Neural progenitor cell (in vitro differentiated cells): ENCODE measurements around the gene TPM3. TPM values are rescaled to one million over a fixed set of nuclear protein-coding genes. Genes with fewer than 3 reads are reported as not detected.

Experiments used
- DNase-seq: peaks from one replicate; pipeline ENCODE4 v3.0.0-alpha.2; 2016; ENCODE audit warnings: low spot score
- H2AFZ ChIP-seq: fragments of 200-600 bp; sonication (generic); replicated peaks from 2 replicates; pipeline ENCODE4 v1.6.1; 2016; ENCODE audit warnings: antibody characterized with exemption
- H3F3A ChIP-seq: fragments of 200-600 bp; sonication (generic); 2 replicates; pipeline ENCODE4 v1.6.1; 2016; ENCODE audit warnings: antibody characterized with exemption, low read depth
- H3K27ac ChIP-seq: fragments of 200-600 bp; sonication (generic); 2 replicates; pipeline ENCODE4 v1.5.1; 2016; ENCODE audit warnings: mild to moderate bottlenecking
- H3K27me3 ChIP-seq: fragments of 200-600 bp; sonication (generic); 2 replicates; pipeline ENCODE4 v1.6.1; 2016; ENCODE audit warnings: mild to moderate bottlenecking, moderate library complexity
- H3K36me3 ChIP-seq: fragments of 200-600 bp; sonication (generic); 2 replicates; pipeline ENCODE4 v1.5.1; 2016
- H3K4me1 ChIP-seq: fragments of 200-600 bp; sonication (generic); 2 replicates; pipeline ENCODE4 v1.6.1; 2016; ENCODE audit warnings: mixed run types
- H3K4me2 ChIP-seq: fragments of 200-600 bp; sonication (generic); 2 replicates; pipeline ENCODE4 v1.6.1; 2016
- H3K4me3 ChIP-seq: fragments of 200-600 bp; sonication (generic); 2 replicates; pipeline ENCODE4 v1.5.1; 2016
- H3K79me2 ChIP-seq: fragments of 200-600 bp; sonication (generic); 2 replicates; pipeline ENCODE4 v1.6.1; 2016; ENCODE audit warnings: low read depth
- H3K9ac ChIP-seq: fragments of 200-600 bp; sonication (generic); 2 replicates; pipeline ENCODE4 v1.6.1; 2016
- H3K9me3 ChIP-seq: fragments of 200-600 bp; sonication (generic); 2 replicates; pipeline ENCODE4 v1.5.1; 2016; ENCODE audit warnings: low read depth
- H4K20me1 ChIP-seq: fragments of 200-600 bp; sonication (generic); 2 replicates; pipeline ENCODE4 v1.6.1; 2016; ENCODE audit warnings: low read depth
- H3K27ac Mint-ChIP-seq: 3 replicates; pipeline ENCODE4 v1.8.0; 2021; ENCODE audit warnings: mixed read lengths
- H3K27me3 Mint-ChIP-seq: 2 replicates; pipeline ENCODE4 v1.8.0; 2022; ENCODE audit warnings: low read depth, mild to moderate bottlenecking, inconsistent platforms, moderate library complexity, mixed read lengths; ENCODE audit not compliant: insufficient read depth
- H3K36me3 Mint-ChIP-seq: 3 replicates; pipeline ENCODE4 v1.8.0; 2021; ENCODE audit warnings: mixed read lengths
- H3K4me1 Mint-ChIP-seq: 3 replicates; pipeline ENCODE4 v1.8.0; 2021; ENCODE audit warnings: mixed read lengths
- H3K4me3 Mint-ChIP-seq: 3 replicates; pipeline ENCODE4 v1.8.0; 2021; ENCODE audit warnings: mild to moderate bottlenecking, moderate library complexity, mixed read lengths
- H3K9me3 Mint-ChIP-seq: 3 replicates; pipeline ENCODE4 v1.8.0; 2020; ENCODE audit warnings: mixed read lengths
- CTCF ChIP-seq: fragments of 200-600 bp; sonication (generic); IDR thresholded peaks from 2 replicates; pipeline ENCODE4 v1.5.1; 2017; ENCODE audit warnings: antibody characterized with exemption, mild to moderate bottlenecking
- EZH2 ChIP-seq: fragments of 200-600 bp; sonication (generic); IDR thresholded peaks from 2 replicates; pipeline ENCODE4 v1.6.1; 2017; ENCODE audit warnings: antibody characterized with exemption, mild to moderate bottlenecking, moderate library complexity
- EZH2phosphoT487 ChIP-seq: fragments of 200-600 bp; sonication (generic); IDR thresholded peaks from 2 replicates; pipeline ENCODE4 v1.6.1; 2017; ENCODE audit warnings: antibody characterized with exemption
- total RNA-seq: library from RNA; depleted of rRNA; stranded (reverse); fragments of >200 nt; gene quantifications from 2 replicates; pipeline ENCODE4 v1.2.3, GENCODE V29; 2015; ENCODE audit warnings: low replicate concordance

Gene TPM3
- total RNA-seq, 1 donor from 2014 or later: 596 TPM

GRCh38 chr1:154198756-154199562 is 7.1 kb upstream of the TPM3 start:
- no peak for TF ChIP-seq EZH2phosphoT487
- peak; percentile 77 for TF ChIP-seq CTCF
- Mint-ChIP-seq H3K9me3 (no peaks in the 10 kb centered on the region), H3K4me3 (no peak overlapping the region), H3K4me1 (peaks cover 7% of the 10 kb centered on the region), H3K27me3 (peaks cover 2% of the 10 kb centered on the region), H3K27ac (no peak overlapping the region), H3K36me3 (no peaks in the 10 kb centered on the region)
- Histone ChIP-seq H2AFZ (peak overlapping the region; percentile 95), H4K20me1 (no peaks in the 10 kb centered on the region), H3F3A (peaks cover 5% of the 10 kb centered on the region), H3K27ac (no peak overlapping the region), H3K9me3 (no peaks in the 10 kb centered on the region), H3K79me2 (no peaks in the 10 kb centered on the region), H3K27me3 (no peaks in the 10 kb centered on the region), H3K4me1 (peaks cover 5% of the 10 kb centered on the region), H3K4me3 (peak overlapping the region; percentile 20), H3K36me3 (no peaks in the 10 kb centered on the region), H3K4me2 (peak overlapping the region; percentile 54), H3K9ac (no peak overlapping the region)
- DNase-seq: peak; percentile 84

GRCh38 chr1:154193821-154194220 is 1.9 kb upstream of the TPM3 start:
- no peaks in the 10 kb centered on the region for H3K27me3 ChIP-seq
- Mint-ChIP-seq H3K27ac (no peak overlapping the region), H3K27me3 (peaks cover 5% of the 10 kb centered on the region), H3K36me3 (no peaks in the 10 kb centered on the region), H3K4me1 (peaks cover 16% of the 10 kb centered on the region), H3K9me3 (no peaks in the 10 kb centered on the region), H3K4me3 (no peak overlapping the region)
- no peak overlapping the region for H3K4me2 ChIP-seq
- no peak overlapping the region for H3K4me3 ChIP-seq
- no peak overlapping the region for H3K9ac ChIP-seq
- peaks cover 9% of the 10 kb centered on the region for H3K4me1 ChIP-seq
- no peaks in the 10 kb centered on the region for H3K79me2 ChIP-seq
- no peak for DNase-seq
- no peaks in the 10 kb centered on the region for H3K9me3 ChIP-seq
- H4K20me1 ChIP-seq: no peaks in the 10 kb centered on the region
- H3F3A ChIP-seq: no peaks in the 10 kb centered on the region
- no peak for TF ChIP-seq EZH2phosphoT487
- no peak for TF ChIP-seq EZH2
- no peak for TF ChIP-seq CTCF
- H2AFZ ChIP-seq: no peak overlapping the region
- H3K27ac ChIP-seq: no peak overlapping the region
- H3K36me3 ChIP-seq: no peaks in the 10 kb centered on the region

- H3K4me1 Mint-ChIP-seq: peaks cover 14% of the 10 kb centered on the region
- no peak for DNase-seq
- H3K4me3 ChIP-seq: no peak overlapping the region
- H3K36me3 Mint-ChIP-seq: no peaks in the 10 kb centered on the region
- no peaks in the 10 kb centered on the region for H3K9me3 Mint-ChIP-seq
- no peaks in the 10 kb centered on the region for H3F3A ChIP-seq
- no peak overlapping the region for H3K4me2 ChIP-seq
- peak overlapping the region; percentile 90 for H2AFZ ChIP-seq
- H3K27me3 Mint-ChIP-seq: peaks cover 5% of the 10 kb centered on the region
- no peaks in the 10 kb centered on the region for H3K36me3 ChIP-seq
- H3K4me1 ChIP-seq: peaks cover 9% of the 10 kb centered on the region
- no peak overlapping the region for H3K27ac Mint-ChIP-seq
- H3K4me3 Mint-ChIP-seq: no peak overlapping the region
- TF ChIP-seq EZH2phosphoT487 (no peak), CTCF (no peak), EZH2 (no peak)
- no peaks in the 10 kb centered on the region for H3K9me3 ChIP-seq
- no peaks in the 10 kb centered on the region for H3K27me3 ChIP-seq
- H3K27ac ChIP-seq: no peak overlapping the region
- H4K20me1 ChIP-seq: no peaks in the 10 kb centered on the region
- H3K9ac ChIP-seq: no peak overlapping the region
- H3K79me2 ChIP-seq: no peaks in the 10 kb centered on the region
These were observed 576 bp upstream of the TPM3 start for GRCh38 chr1:154192476-154192875.
